Mammary microvascular endothelial cell (primary cell): Measurements from ENCODE around the gene TMEM200B. TPM values are rescaled to one million over a fixed set of nuclear protein-coding genes. Genes with fewer than 3 reads are reported as not detected.

ENCODE experiments used
- total RNA-seq: library from RNA; depleted of rRNA; stranded (reverse); fragments of >200 nt; gene quantifications from 2 replicates; pipeline ENCODE4 v1.2.3, GENCODE V29; 2015

The TMEM200B gene
- total RNA-seq: 1.1 and 1.8 TPM in 2 replicates

GRCh38 chr1:29123887-29124365 is at the start of gene TMEM200B:
TSS of gene TMEM200B (minus strand) at chr1:29123903. CDS start at chr1:29121828, 2,075 bp downstream.

Other genes with a start within 250 kb of the TMEM200B start
- gene EPB41, start 209.3 kb downstream of the TMEM200B start, total RNA-seq: 13.3 and 13.4 TPM in 2 replicates
- gene SRSF4, start 58.0 kb upstream of the TMEM200B start, total RNA-seq: 32.8 and 41.4 TPM in 2 replicates
- 20.3 and 36.7 TPM in 2 replicates for gene MECR, start 107.0 kb upstream of the TMEM200B start, total RNA-seq
- gene PTPRU, start 112.6 kb upstream of the TMEM200B start, total RNA-seq: 0.25 and 3.8 TPM in 2 replicates